IPS-18a (cell line): ENCODE measurements around the gene TUBA8.

Source experiments
- H3K27ac ChIP-seq: one replicate; pipeline ENCODE4 v1.5.1; 2013; ENCODE audit warnings: low read length
- H3K27me3 ChIP-seq: one replicate; pipeline ENCODE4 v1.6.1; 2013; ENCODE audit warnings: mild to moderate bottlenecking, low read length; ENCODE audit not compliant: control insufficient read depth, insufficient read depth
- H3K36me3 ChIP-seq: one replicate; pipeline ENCODE4 v1.6.1; 2013; ENCODE audit warnings: low read depth, low read length; ENCODE audit not compliant: control insufficient read depth
- H3K4me1 ChIP-seq: one replicate; pipeline ENCODE4 v1.6.1; 2013; ENCODE audit warnings: low read depth, low read length; ENCODE audit not compliant: control insufficient read depth
- H3K4me3 ChIP-seq: one replicate; pipeline ENCODE4 v1.5.1; 2013; ENCODE audit warnings: low read length
- H3K9ac ChIP-seq: one replicate; pipeline ENCODE4 v1.6.1; 2013; ENCODE audit warnings: mild to moderate bottlenecking, low read length, moderate library complexity
- H3K9me3 ChIP-seq: one replicate; pipeline ENCODE4 v1.6.1; 2013; ENCODE audit warnings: low read depth, low read length; ENCODE audit not compliant: control insufficient read depth

Gene TUBA8

GRCh38 chr22:18110954-18111758, 547 bp downstream of the TUBA8 start:
- Histone ChIP-seq H3K27ac (no peak overlapping the region), H3K27me3 (peaks cover 37% of the 10 kb centered on the region), H3K4me3 (peak overlapping the region; percentile 49), H3K36me3 (no peaks in the 10 kb centered on the region), H3K9ac (no peak overlapping the region), H3K4me1 (peaks cover 5% of the 10 kb centered on the region), H3K9me3 (no peaks in the 10 kb centered on the region)

GRCh38 chr22:18111759-18112330, 1.2 kb downstream of the TUBA8 start:
- Histone ChIP-seq H3K9me3 (no peaks in the 10 kb centered on the region), H3K36me3 (no peaks in the 10 kb centered on the region), H3K4me3 (no peak overlapping the region), H3K9ac (no peak overlapping the region), H3K4me1 (peaks cover 5% of the 10 kb centered on the region), H3K27me3 (peaks cover 37% of the 10 kb centered on the region), H3K27ac (no peak overlapping the region)

GRCh38 chr22:18112440-18112839, 1.8 kb downstream of the TUBA8 start:
- Histone ChIP-seq H3K4me1 (peaks cover 5% of the 10 kb centered on the region), H3K4me3 (no peak overlapping the region), H3K9ac (no peak overlapping the region), H3K9me3 (no peaks in the 10 kb centered on the region), H3K36me3 (no peaks in the 10 kb centered on the region), H3K27me3 (peaks cover 37% of the 10 kb centered on the region), H3K27ac (no peak overlapping the region)

- peaks cover 5% of the 10 kb centered on the region for H3K4me1 ChIP-seq
- no peak overlapping the region for H3K27ac ChIP-seq
- H3K27me3 ChIP-seq: peaks cover 37% of the 10 kb centered on the region
- no peaks in the 10 kb centered on the region for H3K36me3 ChIP-seq
- H3K9ac ChIP-seq: no peak overlapping the region
- no peak overlapping the region for H3K4me3 ChIP-seq
- no peaks in the 10 kb centered on the region for H3K9me3 ChIP-seq
Observed at GRCh38 chr22:18113680-18114394, 3.2 kb downstream of the TUBA8 start.

GRCh38 chr22:18114495-18114894, 3.9 kb downstream of the TUBA8 start:
- no peaks in the 10 kb centered on the region for H3K9me3 ChIP-seq
- no peak overlapping the region for H3K9ac ChIP-seq
- no peak overlapping the region for H3K4me3 ChIP-seq
- H3K4me1 ChIP-seq: peaks cover 5% of the 10 kb centered on the region
- no peak overlapping the region for H3K27ac ChIP-seq
- peaks cover 31% of the 10 kb centered on the region for H3K27me3 ChIP-seq
- H3K36me3 ChIP-seq: no peaks in the 10 kb centered on the region

- no peaks in the 10 kb centered on the region for H3K9me3 ChIP-seq
- H3K36me3 ChIP-seq: no peaks in the 10 kb centered on the region
- no peak overlapping the region for H3K9ac ChIP-seq
- peaks cover 25% of the 10 kb centered on the region for H3K27me3 ChIP-seq
- no peaks in the 10 kb centered on the region for H3K4me1 ChIP-seq
- H3K27ac ChIP-seq: no peak overlapping the region
- H3K4me3 ChIP-seq: no peak overlapping the region
Observed at GRCh38 chr22:18114976-18115652, 4.5 kb downstream of the TUBA8 start.

GRCh38 chr22:18115906-18116371, 5.3 kb downstream of the TUBA8 start:
- Histone ChIP-seq H3K27ac (no peak overlapping the region), H3K9ac (no peak overlapping the region), H3K36me3 (no peaks in the 10 kb centered on the region), H3K27me3 (peaks cover 17% of the 10 kb centered on the region), H3K4me3 (no peak overlapping the region), H3K4me1 (no peaks in the 10 kb centered on the region), H3K9me3 (no peaks in the 10 kb centered on the region)

- Histone ChIP-seq H3K36me3 (no peaks in the 10 kb centered on the region), H3K4me3 (no peak overlapping the region), H3K9me3 (no peaks in the 10 kb centered on the region), H3K27ac (no peak overlapping the region), H3K4me1 (no peaks in the 10 kb centered on the region), H3K27me3 (peaks cover 10% of the 10 kb centered on the region), H3K9ac (no peak overlapping the region)
Observed at GRCh38 chr22:18116634-18117033, 6.0 kb downstream of the TUBA8 start.

- H3K4me3 ChIP-seq: no peak overlapping the region
- no peaks in the 10 kb centered on the region for H3K36me3 ChIP-seq
- H3K27ac ChIP-seq: no peak overlapping the region
- no peak overlapping the region for H3K9ac ChIP-seq
- H3K4me1 ChIP-seq: peaks cover 5% of the 10 kb centered on the region
- no peaks in the 10 kb centered on the region for H3K27me3 ChIP-seq
- no peaks in the 10 kb centered on the region for H3K9me3 ChIP-seq
Observed at GRCh38 chr22:18118345-18118915, 7.8 kb downstream of the TUBA8 start.

- peaks cover 5% of the 10 kb centered on the region for H3K4me1 ChIP-seq
Observed at GRCh38 chr22:18119409-18120110, 9.0 kb downstream of the TUBA8 start.

More at GRCh38 chr22:18119409-18120110, 9.0 kb downstream of the TUBA8 start:
- no peaks in the 10 kb centered on the region for H3K27me3 ChIP-seq
- H3K9ac ChIP-seq: no peak overlapping the region
- no peak overlapping the region for H3K4me3 ChIP-seq
- H3K36me3 ChIP-seq: no peaks in the 10 kb centered on the region
- H3K9me3 ChIP-seq: no peaks in the 10 kb centered on the region
- no peak overlapping the region for H3K27ac ChIP-seq
